Aorta (tissue), 5 donors: ENCODE data around the gene ZYG11A. TPM values are rescaled to one million over a fixed set of nuclear protein-coding genes. Genes with fewer than 3 reads are reported as not detected.
A peak's percentile ranks its signal among the peaks of the same experiment; 100 is the strongest.

Experiments used
- ATAC-seq: fragments of 200-7000 bp; cut with Tn5 transposase; one replicate; pipeline ENCODE4 v1.9.1; 2022; ENCODE audit warnings: moderate library complexity; ENCODE audit not compliant: low FRiP score
- DNase-seq, 2 donors: peaks; one replicate each; pipeline ENCODE4 v3.0.0-alpha.2; 2020
- H3K27ac ChIP-seq, 2 donors: one replicate each; pipeline ENCODE4 v1.5.1; 2013; ENCODE audit warnings: low read length in 2 of 2, mild to moderate bottlenecking in 2 of 2, moderate library complexity in 2 of 2, control low read depth in 1 of 2, inconsistent platforms in 1 of 2, low read depth in 1 of 2
- H3K27me3 ChIP-seq, 2 donors: one replicate each; pipeline ENCODE4 v1.6.1; 2013; ENCODE audit warnings: control low read depth in 1 of 2, low read length in 1 of 2, mild to moderate bottlenecking in 1 of 2, moderate library complexity in 1 of 2; ENCODE audit not compliant: insufficient read depth in 2 of 2, control insufficient read depth in 1 of 2
- H3K36me3 ChIP-seq, 2 donors: one replicate each; pipeline ENCODE4 v1.6.1; 2013; ENCODE audit warnings: control low read depth in 1 of 2, low read length in 1 of 2, mild to moderate bottlenecking in 1 of 2; ENCODE audit not compliant: insufficient read depth in 2 of 2, control insufficient read depth in 1 of 2
- H3K4me1 ChIP-seq, 2 donors: one replicate each; pipeline ENCODE4 v1.6.1; 2013; ENCODE audit warnings: low read length in 2 of 2, control low read depth in 1 of 2, mild to moderate bottlenecking in 1 of 2, moderate library complexity in 1 of 2; ENCODE audit not compliant: insufficient read depth in 2 of 2, control insufficient read depth in 1 of 2
- H3K4me3 ChIP-seq, 2 donors: one replicate each; pipeline ENCODE4 v1.5.1; 2013; ENCODE audit warnings: low read length in 2 of 2, control low read depth in 1 of 2, mild to moderate bottlenecking in 1 of 2
- H3K9me3 ChIP-seq: one replicate; pipeline ENCODE4 v1.6.1; 2013; ENCODE audit warnings: mild to moderate bottlenecking, low read length; ENCODE audit not compliant: control insufficient read depth
- WGBS, 2 donors: extraction: QIAGEN DNeasy Blood & Tissue Kit; methylation state at CpG; one replicate each; pipeline ENCODE4 v1.1.7; 2013; 5-methylcytosine and 5-hydroxymethylcytosine counted together
- intact Hi-C, 2 donors: fragments of 100-400 bp; cut with DNase I; formaldehyde crosslinking; loops; one replicate each; pipeline versions ENCODE4 v1.14.2 to v1.15.0; 2022
- polyA plus RNA-seq, 2 donors: library from polyadenylated mRNA; stranded (reverse); fragments of 200-250 nt; gene quantifications; one replicate each; pipeline ENCODE4 v1.2.3, GENCODE V29; 2013
- total RNA-seq, 2 donors: library from RNA; stranded (reverse); fragmentation: NEBNext Ultra II Directional; extraction: Animal tissue kit (Norgen Biotek cat#: 25700); gene quantifications; one replicate each; pipeline ENCODE4 v1.2.1, GENCODE V29; 2021
- donor health status: healthy with polysubstance abuse.
- donor health status: Bipolar disorder and iron deficiency.
- donor health status: DM: no; HTN: no; CAD: no.
- donor health status: DM: no; HTN: no; CAD: no.
- donor health status: DM: yes; HTN: yes; CAD: no.

Gene ZYG11A
- total and polyA plus RNA-seq, 4 donors = 0.13 to 0.18 (median 0.13) TPM; not detected in 1

DNA sequence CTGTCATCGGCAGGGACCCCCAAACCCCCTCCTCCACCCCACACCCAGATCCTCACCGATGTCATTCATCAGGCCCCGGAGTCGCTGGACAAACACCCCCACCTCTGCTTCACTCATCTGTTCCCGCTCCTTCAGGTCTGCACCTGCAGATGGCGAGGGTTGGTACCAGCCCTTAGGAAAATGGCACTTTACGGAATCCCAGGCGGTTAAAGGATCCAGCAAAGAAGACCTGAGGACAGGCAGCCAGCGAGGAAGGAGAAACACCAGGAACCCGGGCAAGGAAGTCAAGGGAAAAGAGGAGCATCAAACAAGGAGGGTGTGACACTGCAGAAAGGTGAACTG lies 65.2 kb downstream of the ZYG11A start:
- Histone ChIP-seq H3K4me3 (no peak overlapping the region), H3K27me3 (no peaks in the 10 kb centered on the region), H3K4me1 (no peaks in the 10 kb centered on the region), H3K27ac (no peak overlapping the region), H3K9me3 (no peaks in the 10 kb centered on the region), H3K36me3 (no peaks in the 10 kb centered on the region)
- intact Hi-C loops = no loop called here
- no peak for ATAC-seq
- no peak for DNase-seq
- WGBS, 2 donors = 95 to 96% methylated on average over 10 of the region's 10 CpGs

- no peak for ATAC-seq
Measured at GRCh38 chr1:52911541-52911940, 69.0 kb downstream of the ZYG11A start.

DNA sequence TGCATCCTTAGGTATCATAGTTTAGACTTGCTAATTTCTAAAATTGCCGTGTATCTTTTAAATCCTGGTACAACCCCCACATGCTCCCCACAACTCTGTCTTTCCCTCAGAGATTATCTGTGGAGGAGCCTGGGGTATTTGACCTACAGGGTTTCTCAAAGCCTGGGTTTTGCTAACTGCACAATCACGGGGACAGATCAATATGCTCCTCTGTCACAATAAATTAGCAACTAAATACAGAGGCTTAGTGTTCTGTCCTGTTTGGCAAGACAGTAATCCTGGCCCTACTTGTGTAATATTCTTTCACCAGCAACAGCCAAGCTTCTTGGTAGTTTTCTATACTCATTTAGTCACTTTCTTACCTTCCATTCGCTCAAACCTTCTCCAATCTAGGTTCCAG lies 70.5 kb downstream of the ZYG11A start:
- Histone ChIP-seq H3K4me3 (no peak overlapping the region), H3K36me3 (no peaks in the 10 kb centered on the region), H3K4me1 (no peaks in the 10 kb centered on the region), H3K27me3 (no peaks in the 10 kb centered on the region), H3K27ac (no peak overlapping the region), H3K9me3 (no peaks in the 10 kb centered on the region)
- intact Hi-C loops = no loop called here
- ATAC-seq (no peak), DNase-seq (no peak)
- WGBS, 2 donors = 86% methylated on average over 3 of the region's 3 CpGs

More at GRCh38 chr1:52911541-52911940, 69.0 kb downstream of the ZYG11A start:
- no peak for DNase-seq
- no peaks in the 10 kb centered on the region for H3K4me1 ChIP-seq
- no peaks in the 10 kb centered on the region for H3K36me3 ChIP-seq
- H3K9me3 ChIP-seq = no peaks in the 10 kb centered on the region
- 93 to 95% methylated on average over 10 of the region's 10 CpGs for whole genome bisulfite sequencing, 2 donors
- no peak overlapping the region for H3K27ac ChIP-seq
- H3K4me3 ChIP-seq = no peak overlapping the region
- no peaks in the 10 kb centered on the region for H3K27me3 ChIP-seq
- intact Hi-C loops = no loop called here

GRCh38 chr1:52913537-52913936 lies 71.0 kb downstream of the ZYG11A start:
- H3K36me3 ChIP-seq = no peaks in the 10 kb centered on the region
- intact Hi-C loops = no loop called here
- no peaks in the 10 kb centered on the region for H3K9me3 ChIP-seq
- ATAC-seq (no peak), DNase-seq (no peak)
- no peaks in the 10 kb centered on the region for H3K4me1 ChIP-seq
- H3K4me3 ChIP-seq = no peak overlapping the region
- no peak overlapping the region for H3K27ac ChIP-seq
- WGBS, 2 donors = 75 to 76% methylated on average over 8 of the region's 8 CpGs
- H3K27me3 ChIP-seq = no peaks in the 10 kb centered on the region

GRCh38 chr1:52914463-52914862 lies 71.9 kb downstream of the ZYG11A start:
- DNase-seq (no peak), ATAC-seq (no peak)
- Histone ChIP-seq H3K4me1 (no peaks in the 10 kb centered on the region), H3K27me3 (no peaks in the 10 kb centered on the region), H3K36me3 (no peaks in the 10 kb centered on the region), H3K9me3 (no peaks in the 10 kb centered on the region), H3K27ac (no peak overlapping the region), H3K4me3 (no peak overlapping the region)
- intact Hi-C loops = no loop called here
- WGBS, 2 donors = 81 to 86% methylated on average over 5 of the region's 5 CpGs

DNA sequence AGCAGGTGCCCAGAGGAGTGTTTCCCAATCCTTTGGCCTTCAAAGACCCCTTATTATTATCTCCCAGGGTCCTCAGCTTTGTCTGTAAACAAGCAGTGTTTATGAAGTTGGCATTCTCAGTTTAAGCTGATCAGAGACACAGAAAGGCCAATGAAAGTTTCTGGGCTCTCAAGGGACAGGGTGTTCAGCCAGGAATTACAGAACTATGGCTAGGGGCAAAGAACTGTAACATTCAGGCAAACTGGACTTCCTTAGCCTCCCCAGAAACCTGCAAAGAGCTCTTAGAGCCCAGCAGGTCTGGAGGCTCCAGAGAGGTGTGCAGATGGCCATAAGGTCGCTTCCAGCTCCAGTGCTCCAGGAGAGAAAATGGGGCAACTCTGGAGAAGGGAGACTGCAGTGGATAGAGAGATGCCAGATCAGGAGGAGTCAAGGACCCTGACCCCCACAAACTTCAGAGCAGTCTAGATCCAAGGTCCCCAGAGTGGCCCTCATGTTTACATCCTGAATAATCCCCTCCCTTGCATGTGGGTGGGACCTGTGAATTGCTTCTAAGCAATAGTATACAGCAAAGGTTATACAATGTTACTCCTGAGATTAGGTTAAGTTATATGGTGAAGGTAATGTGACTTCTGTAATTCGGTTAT lies 72.8 kb downstream of the ZYG11A start:
- Histone ChIP-seq H3K4me3 (no peak overlapping the region), H3K27me3 (no peaks in the 10 kb centered on the region), H3K9me3 (no peaks in the 10 kb centered on the region), H3K36me3 (no peaks in the 10 kb centered on the region), H3K4me1 (no peaks in the 10 kb centered on the region), H3K27ac (no peak overlapping the region)
- DNase-seq (no peak), ATAC-seq (no peak)
- intact Hi-C loops = no loop called here
- 90 to 93% methylated on average over 2 of the region's 2 CpGs for WGBS, 2 donors

GRCh38 chr1:52915855-52916220 lies 73.3 kb downstream of the ZYG11A start:
- intact Hi-C loops = no loop called here
- Histone ChIP-seq H3K36me3 (no peaks in the 10 kb centered on the region), H3K4me3 (no peak overlapping the region), H3K9me3 (no peaks in the 10 kb centered on the region), H3K27me3 (no peaks in the 10 kb centered on the region), H3K27ac (no peak overlapping the region), H3K4me1 (no peaks in the 10 kb centered on the region)
- DNase-seq = no peak
- WGBS, 2 donors = 78 to 81% methylated on average over 7 of the region's 7 CpGs
- no peak for ATAC-seq

DNA sequence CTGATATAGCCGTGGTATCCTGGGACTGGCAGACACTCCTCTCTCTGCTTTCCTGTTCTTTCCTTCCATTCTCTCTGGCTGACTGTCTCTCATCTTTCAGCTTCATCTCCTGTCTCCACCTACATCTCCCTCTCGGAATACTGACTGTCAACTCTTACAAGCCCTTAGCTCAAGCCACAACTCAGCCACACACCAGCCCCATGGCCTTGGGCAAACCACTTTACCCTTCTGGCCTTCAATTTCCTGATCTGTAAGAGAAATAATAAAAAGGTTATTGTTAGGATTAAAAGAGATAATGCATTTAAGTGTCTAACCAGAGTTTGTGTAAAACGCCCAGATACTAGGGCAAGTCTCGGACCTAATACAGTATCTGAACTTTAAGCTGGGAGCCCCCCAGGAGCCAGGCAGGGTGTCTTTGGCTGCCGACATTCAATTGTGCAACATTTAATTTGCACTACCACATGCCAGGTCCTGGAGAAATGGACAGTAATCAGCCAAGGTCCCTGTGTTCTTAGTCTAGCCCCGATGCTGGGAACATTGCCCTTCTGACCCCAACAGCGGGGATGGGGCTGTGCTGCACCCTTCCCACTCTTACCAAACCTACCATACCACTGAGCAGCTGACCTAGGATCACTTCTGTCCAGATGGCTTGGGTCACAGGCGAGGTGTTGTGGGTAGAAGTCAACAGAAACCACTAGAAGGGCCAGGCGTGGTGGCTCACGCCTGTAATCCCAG lies 73.8 kb downstream of the ZYG11A start:
- no peaks in the 10 kb centered on the region for H3K9me3 ChIP-seq
- H3K27ac ChIP-seq = no peak overlapping the region
- no peak for DNase-seq
- 89% methylated on average over 10 of the region's 10 CpGs for WGBS, 2 donors
- H3K36me3 ChIP-seq = no peaks in the 10 kb centered on the region
- ATAC-seq = peak; percentile 9
- no peak overlapping the region for H3K4me3 ChIP-seq
- H3K27me3 ChIP-seq = no peaks in the 10 kb centered on the region
- no peaks in the 10 kb centered on the region for H3K4me1 ChIP-seq
- intact Hi-C loops = no loop called here

DNA sequence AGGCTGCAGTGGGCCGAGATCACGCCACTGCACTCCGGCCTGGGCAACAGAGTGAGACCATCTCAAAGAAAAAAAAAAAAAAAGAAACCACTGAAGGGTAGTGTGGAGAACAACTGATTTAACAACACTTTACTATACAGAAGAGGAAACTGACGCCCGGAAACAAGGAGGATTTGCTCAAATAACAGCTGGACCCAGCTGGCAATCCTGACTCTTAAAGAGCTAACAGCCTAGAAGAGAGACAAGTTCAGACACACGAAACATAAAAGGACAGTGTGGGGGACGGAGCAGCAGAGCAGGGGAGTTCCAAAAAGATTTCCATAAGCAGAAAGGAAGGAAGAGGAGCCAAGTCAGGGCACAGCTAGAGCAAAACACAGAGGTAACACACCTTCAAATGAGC lies 74.6 kb downstream of the ZYG11A start:
- Histone ChIP-seq H3K27me3 (no peaks in the 10 kb centered on the region), H3K4me3 (no peak overlapping the region), H3K36me3 (no peaks in the 10 kb centered on the region), H3K27ac (no peak overlapping the region), H3K9me3 (no peaks in the 10 kb centered on the region), H3K4me1 (no peaks in the 10 kb centered on the region)
- WGBS, 2 donors = 88 to 89% methylated on average over 7 of the region's 7 CpGs
- DNase-seq (no peak), ATAC-seq (no peak)
- intact Hi-C loops = no loop called here
